Measurements from ENCODE around the gene BIN1.
A peak's percentile ranks its signal among the peaks of the same experiment; 100 is the strongest.

Gene BIN1

DNA sequence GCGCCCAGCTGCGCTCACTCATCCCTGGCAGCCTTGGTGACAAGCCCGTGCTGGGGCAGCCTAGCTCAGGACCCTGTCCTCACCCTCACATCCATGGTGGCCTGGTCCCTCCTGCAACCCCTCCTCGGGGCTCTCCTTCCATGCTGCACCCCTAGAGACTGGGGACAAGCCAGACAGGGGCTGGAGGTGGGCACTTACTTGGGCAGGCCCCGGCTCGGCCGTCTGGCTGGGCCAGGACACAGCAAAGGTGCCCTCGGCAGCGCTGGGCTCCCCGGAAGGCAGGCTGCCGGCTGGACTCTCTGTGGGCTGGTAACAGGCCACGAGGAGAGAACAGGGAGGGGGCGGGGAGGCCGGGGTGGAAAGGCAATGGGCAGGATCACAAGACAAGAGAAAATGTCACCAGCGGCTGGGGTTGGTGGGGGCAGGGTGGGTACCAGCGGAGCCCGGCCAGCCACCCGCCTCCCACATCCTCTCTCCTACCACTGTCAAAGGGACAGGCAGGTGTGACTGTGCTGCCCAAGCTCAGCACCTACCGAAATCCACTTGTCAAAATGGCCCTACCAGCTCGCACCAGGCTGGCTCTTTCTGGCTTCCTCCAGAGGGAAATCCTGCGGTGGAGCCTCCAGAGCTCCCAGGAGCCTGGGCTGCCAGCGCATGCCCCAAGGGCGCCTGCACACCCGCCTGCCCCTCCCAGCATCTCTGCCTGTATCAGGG lies 54.7 kb downstream of the BIN1 start:
- Histone ChIP-seq H3K23ac (ENCODE audit: low read length in 2 of 2) (no peak overlapping the region), H3K4ac (ENCODE audit: low read depth in 1 of 2, low read length in 2 of 2) (no peak overlapping the region)

DNA sequence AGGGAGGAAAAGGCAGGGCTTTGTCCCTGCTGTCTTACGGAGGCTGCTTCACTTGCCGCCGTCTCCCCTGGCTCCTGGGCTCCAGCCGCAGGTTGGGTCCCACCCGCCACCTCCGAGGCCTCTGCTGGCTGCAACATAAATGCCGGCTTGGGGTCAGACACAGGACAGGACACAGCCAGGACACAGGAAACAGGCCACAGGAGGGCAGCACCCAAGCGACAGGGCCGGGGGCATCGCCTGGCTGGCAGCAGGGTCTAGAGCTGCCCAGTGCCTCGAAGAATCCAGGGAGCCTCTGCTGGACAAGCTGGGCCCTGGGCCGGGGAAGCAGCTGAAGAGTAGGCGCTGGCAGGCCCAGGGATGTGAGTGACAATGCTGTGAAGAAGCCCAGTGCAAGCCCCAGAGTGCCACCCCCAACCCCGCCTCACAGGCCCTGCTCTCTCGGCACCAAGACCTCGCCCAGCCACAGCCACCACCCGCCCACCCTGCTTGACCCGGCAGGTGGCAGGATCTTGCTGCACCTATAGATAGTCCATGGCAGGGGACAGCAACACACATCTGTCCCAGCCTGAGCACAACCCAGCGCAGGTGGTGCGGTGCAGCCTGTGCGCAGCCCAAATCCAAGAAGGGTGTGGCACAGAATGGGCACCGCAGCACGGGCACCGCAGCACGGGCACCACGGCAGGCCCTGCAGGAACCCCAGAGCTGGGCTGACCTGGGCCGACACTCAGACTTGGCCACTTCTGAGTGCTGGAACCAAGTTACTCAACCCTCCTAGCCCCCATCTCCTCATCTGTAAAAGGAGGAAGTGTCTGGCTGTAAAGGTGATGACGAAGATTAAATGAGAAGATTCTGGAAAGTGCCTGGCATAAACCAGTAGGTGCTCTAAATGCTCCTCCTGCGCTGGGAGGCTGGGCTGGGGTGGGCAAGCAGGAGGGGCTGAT lies 55.6 kb downstream of the BIN1 start:
- H3K27ac ChIP-seq (ENCODE audit: low read length, poor library complexity, severe bottlenecking) = no peak overlapping the region
- no peak overlapping the region for H2BK120ac ChIP-seq (ENCODE audit: low read depth, low read length)
- no peak overlapping the region for H3K18ac ChIP-seq (ENCODE audit: low read depth in 1 of 2, low read length in 2 of 2)
- no peak overlapping the region for H3K4me3 ChIP-seq (ENCODE audit: insufficient read depth in 1 of 2, low read depth in 1 of 2, low read length in 2 of 2)
- H2BK15ac ChIP-seq (ENCODE audit: low read depth, poor library complexity, severe bottlenecking) = no peak overlapping the region
- no peaks in the 10 kb centered on the region for H3K9me3 ChIP-seq (ENCODE audit: control insufficient read depth, low read length)
- H3K27me3 ChIP-seq (ENCODE audit: control insufficient read depth in 1 of 2, insufficient read depth in 1 of 2, low read length in 2 of 2) = no peaks in the 10 kb centered on the region
- WGBS = 88% methylated on average over 28 of the region's 29 CpGs
- no peak overlapping the region for H3K23ac ChIP-seq (ENCODE audit: low read length in 2 of 2)
- DNase-seq = no peak
- no peak overlapping the region for H2AFZ ChIP-seq (ENCODE audit: low read depth, low read length)
- peak overlapping the region in 1 of 2 experiments; percentile 15 for H3K4ac ChIP-seq (ENCODE audit: low read depth in 1 of 2, low read length in 2 of 2)
- H3K79me1 ChIP-seq (replicated peaks; ENCODE audit: low read length, poor library complexity, severe bottlenecking) = peaks cover 8% of the 10 kb centered on the region
- H2BK12ac ChIP-seq (ENCODE audit: low read length in 2 of 2) = no peak overlapping the region
- no peak overlapping the region for H4K8ac ChIP-seq (ENCODE audit: low read length)
- H2AK5ac ChIP-seq (ENCODE audit: low read length, severe bottlenecking) = no peak overlapping the region
- H3K9ac ChIP-seq (ENCODE audit: low read length) = no peak overlapping the region
- H4K91ac ChIP-seq (ENCODE audit: low read length) = peak overlapping the region; percentile 12
- H3K36me3 ChIP-seq (ENCODE audit: control insufficient read depth in 1 of 2, insufficient read depth in 2 of 2, low read depth in 1 of 2, low read length in 2 of 2) = peaks cover 66 to 97% of the 10 kb centered on the region in 2 experiments
- no peak overlapping the region for H2BK5ac ChIP-seq (ENCODE audit: low read depth, low read length, poor library complexity, severe bottlenecking)
- no peak overlapping the region for H3K14ac ChIP-seq (ENCODE audit: low read length in 2 of 2)
- no peak overlapping the region for H3K4me2 ChIP-seq (ENCODE audit: low read length, poor library complexity, severe bottlenecking)
- H3K4me1 ChIP-seq (ENCODE audit: control insufficient read depth, insufficient read depth, low read depth, low read length) = peaks cover 16% of the 10 kb centered on the region

More for the DNA sequence above, 54.7 kb downstream of the BIN1 start:
- Histone ChIP-seq H3K79me1 (replicated peaks; ENCODE audit: low read length, poor library complexity, severe bottlenecking) (peaks cover 12% of the 10 kb centered on the region), H2AFZ (ENCODE audit: low read depth, low read length) (no peak overlapping the region), H3K4me3 (ENCODE audit: insufficient read depth in 1 of 2, low read depth in 1 of 2, low read length in 2 of 2) (no peak overlapping the region), H4K91ac (ENCODE audit: low read length) (peak overlapping the region; percentile 12), H4K8ac (ENCODE audit: low read length) (no peak overlapping the region), H3K4me2 (ENCODE audit: low read length, poor library complexity, severe bottlenecking) (no peak overlapping the region), H3K9me3 (ENCODE audit: control insufficient read depth, low read length) (no peaks in the 10 kb centered on the region), H3K4me1 (ENCODE audit: control insufficient read depth, insufficient read depth, low read depth, low read length) (peaks cover 16% of the 10 kb centered on the region), H3K36me3 (ENCODE audit: control insufficient read depth in 1 of 2, insufficient read depth in 2 of 2, low read depth in 1 of 2, low read length in 2 of 2) (peaks cover 67 to 98% of the 10 kb centered on the region in 2 experiments), H2BK15ac (ENCODE audit: low read depth, poor library complexity, severe bottlenecking) (no peak overlapping the region), H2BK12ac (ENCODE audit: low read length in 2 of 2) (no peak overlapping the region), H3K18ac (ENCODE audit: low read depth in 1 of 2, low read length in 2 of 2) (no peak overlapping the region), H2AK5ac (ENCODE audit: low read length, severe bottlenecking) (no peak overlapping the region), H3K27me3 (ENCODE audit: control insufficient read depth in 1 of 2, insufficient read depth in 1 of 2, low read length in 2 of 2) (no peaks in the 10 kb centered on the region), H3K9ac (ENCODE audit: low read length) (no peak overlapping the region), H2BK120ac (ENCODE audit: low read depth, low read length) (no peak overlapping the region), H3K14ac (ENCODE audit: low read length in 2 of 2) (no peak overlapping the region), H3K27ac (ENCODE audit: low read length, poor library complexity, severe bottlenecking) (no peak overlapping the region), H2BK5ac (ENCODE audit: low read depth, low read length, poor library complexity, severe bottlenecking) (no peak overlapping the region)
- 91% methylated on average over 21 of the region's 24 CpGs for whole genome bisulfite sequencing
- DNase-seq = no peak

DNA sequence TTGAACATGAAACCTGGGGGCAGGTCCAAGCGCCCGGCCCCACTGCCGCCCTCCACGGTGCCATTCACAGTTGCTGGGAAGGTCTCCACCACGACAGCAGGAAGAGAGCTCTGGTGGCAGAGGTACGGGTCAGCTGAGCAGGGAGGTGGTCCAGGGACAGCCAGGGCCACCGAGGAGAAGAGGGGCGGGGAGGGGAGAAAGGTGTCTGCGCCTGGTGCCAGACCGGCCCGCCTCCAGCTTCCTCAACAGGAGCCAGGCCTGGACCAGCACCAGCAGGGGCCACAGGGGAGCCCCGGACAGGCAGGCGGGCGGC lies 56.2 kb downstream of the BIN1 start:
- no peak overlapping the region for H3K27ac ChIP-seq (ENCODE audit: low read length, poor library complexity, severe bottlenecking)
- H3K79me1 ChIP-seq (replicated peaks; ENCODE audit: low read length, poor library complexity, severe bottlenecking) = peaks cover 7% of the 10 kb centered on the region
- no peak overlapping the region for H4K8ac ChIP-seq (ENCODE audit: low read length)
- no peak overlapping the region for H2AK5ac ChIP-seq (ENCODE audit: low read length, severe bottlenecking)
- H3K36me3 ChIP-seq (ENCODE audit: control insufficient read depth in 1 of 2, insufficient read depth in 2 of 2, low read depth in 1 of 2, low read length in 2 of 2) = peaks cover 60 to 91% of the 10 kb centered on the region in 2 experiments
- H3K4me3 ChIP-seq (ENCODE audit: insufficient read depth in 1 of 2, low read depth in 1 of 2, low read length in 2 of 2) = peak overlapping the region in 1 of 2 experiments; percentile 15
- no peaks in the 10 kb centered on the region for H3K27me3 ChIP-seq (ENCODE audit: control insufficient read depth in 1 of 2, insufficient read depth in 1 of 2, low read length in 2 of 2)
- no peak overlapping the region for H2AFZ ChIP-seq (ENCODE audit: low read depth, low read length)
- no peak overlapping the region for H2BK15ac ChIP-seq (ENCODE audit: low read depth, poor library complexity, severe bottlenecking)
- H3K4me1 ChIP-seq (ENCODE audit: control insufficient read depth, insufficient read depth, low read depth, low read length) = peaks cover 16% of the 10 kb centered on the region
- WGBS = 78% methylated on average over 14 of the region's 14 CpGs
- no peak overlapping the region for H2BK120ac ChIP-seq (ENCODE audit: low read depth, low read length)
- H3K9ac ChIP-seq (ENCODE audit: low read length) = no peak overlapping the region
- H3K18ac ChIP-seq (ENCODE audit: low read depth in 1 of 2, low read length in 2 of 2) = no peak overlapping the region
- no peaks in the 10 kb centered on the region for H3K9me3 ChIP-seq (ENCODE audit: control insufficient read depth, low read length)
- DNase-seq = no peak
- H2BK12ac ChIP-seq (ENCODE audit: low read length in 2 of 2) = no peak overlapping the region
- H2BK5ac ChIP-seq (ENCODE audit: low read depth, low read length, poor library complexity, severe bottlenecking) = no peak overlapping the region
- H4K91ac ChIP-seq (ENCODE audit: low read length) = no peak overlapping the region
- no peak overlapping the region for H3K14ac ChIP-seq (ENCODE audit: low read length in 2 of 2)
- peak overlapping the region in 1 of 2 experiments; percentile 15 for H3K4ac ChIP-seq (ENCODE audit: low read depth in 1 of 2, low read length in 2 of 2)
- no peak overlapping the region for H3K4me2 ChIP-seq (ENCODE audit: low read length, poor library complexity, severe bottlenecking)
- no peak overlapping the region for H3K23ac ChIP-seq (ENCODE audit: low read length in 2 of 2)

All from mesenchymal stem cell (in vitro differentiated cells and primary cell).